HG03432 (cell line): ENCODE data around the gene PUDP.
A peak's percentile ranks its signal among the peaks of the same experiment; 100 is the strongest.
"Not testable (repeated sequence)": the region's sequence is repeated elsewhere in the genome, so short reads cannot be mapped to it uniquely, and the experiment has no call there.

Experiments used
- ATAC-seq: cut with Tn5 transposase; IDR thresholded peaks from one replicate; pipeline ENCODE4 v1.9.1; 2021; ENCODE audit warnings: mild to moderate bottlenecking, moderate library complexity; ENCODE audit not compliant: unreplicated experiment

PUDP gene

GRCh38 chrX:7147978-7148854 lies at the start of gene PUDP:
TSS of gene PUDP (minus strand) at chrX:7148153. CDS start at chrX:7148113, 40 bp downstream.
- ATAC-seq = peak; percentile 81

- no peak for ATAC-seq
These were observed 46.7 kb upstream of the PUDP start for GRCh38 chrX:7194606-7195005.

- no peak for ATAC-seq
These were observed 44.9 kb upstream of the PUDP start for GRCh38 chrX:7192871-7193270.

- no peak for ATAC-seq
These were observed 43.7 kb upstream of the PUDP start for GRCh38 chrX:7191681-7192110.

GRCh38 chrX:7190157-7190556 lies 42.2 kb upstream of the PUDP start:
- ATAC-seq = no peak

GRCh38 chrX:7188672-7189071 lies 40.7 kb upstream of the PUDP start:
- no peak for ATAC-seq

GRCh38 chrX:7184816-7185215 lies 36.9 kb upstream of the PUDP start:
- no peak for ATAC-seq

GRCh38 chrX:7179446-7179845 lies 31.5 kb upstream of the PUDP start:
- ATAC-seq = no peak

GRCh38 chrX:7178859-7179258 lies 30.9 kb upstream of the PUDP start:
- ATAC-seq = not testable (repeated sequence)

GRCh38 chrX:7170898-7171297 lies 22.9 kb upstream of the PUDP start:
- ATAC-seq = no peak

GRCh38 chrX:7169627-7170026 lies 21.7 kb upstream of the PUDP start:
- no peak for ATAC-seq

GRCh38 chrX:7168371-7168770 lies 20.4 kb upstream of the PUDP start:
- no peak for ATAC-seq

GRCh38 chrX:7164174-7164573 lies 16.2 kb upstream of the PUDP start:
- no peak for ATAC-seq

GRCh38 chrX:7163146-7163677 lies 15.3 kb upstream of the PUDP start:
- no peak for ATAC-seq

GRCh38 chrX:7159149-7159861 lies 11.4 kb upstream of the PUDP start:
- ATAC-seq = no peak

- no peak for ATAC-seq
These were observed 10.6 kb upstream of the PUDP start for GRCh38 chrX:7158468-7158990.

GRCh38 chrX:7156879-7157278 lies 8.9 kb upstream of the PUDP start:
- ATAC-seq = no peak

GRCh38 chrX:7155163-7155562 lies 7.2 kb upstream of the PUDP start:
- ATAC-seq = no peak

GRCh38 chrX:7154041-7154597 lies 6.2 kb upstream of the PUDP start:
- ATAC-seq = no peak

GRCh38 chrX:7153231-7153630 lies 5.3 kb upstream of the PUDP start:
- ATAC-seq = no peak

GRCh38 chrX:7149411-7149810 lies 1.5 kb upstream of the PUDP start:
- ATAC-seq = no peak
